Colonic mucosa (tissue), 4 donors: Measurements from ENCODE around the gene CLBA1. TPM values are rescaled to one million over a fixed set of nuclear protein-coding genes. Genes with fewer than 3 reads are reported as not detected.

ENCODE experiments used
- DNase-seq: peaks from one replicate; pipeline ENCODE4 v3.0.0-alpha.2; 2020
- H3K27ac ChIP-seq: fragments of 200-600 bp; one replicate; pipeline ENCODE4 v1.8.0; 2021
- H3K27me3 ChIP-seq: fragments of 200-600 bp; one replicate; pipeline ENCODE4 v1.8.0; 2021
- H3K36me3 ChIP-seq: fragments of 200-600 bp; one replicate; pipeline ENCODE4 v1.8.0; 2021
- H3K4me1 ChIP-seq: fragments of 200-600 bp; one replicate; pipeline ENCODE4 v1.8.0; 2021; ENCODE audit warnings: mild to moderate bottlenecking
- H3K4me3 ChIP-seq: fragments of 200-600 bp; one replicate; pipeline ENCODE4 v1.8.0; 2021
- H3K9ac ChIP-seq, 2 donors: one replicate each; pipeline ENCODE4 v1.7.0; 2013; ENCODE audit warnings: control low read depth in 2 of 2, low read depth in 2 of 2, low read length in 2 of 2
- H3K9me3 ChIP-seq: fragments of 200-600 bp; one replicate; pipeline ENCODE4 v1.8.0; 2021
- intact Hi-C: fragments of 100-400 bp; cut with DNase I; formaldehyde crosslinking; loops from one replicate; pipeline ENCODE4 v1.14.1; 2022
- total RNA-seq, 2 donors: library from RNA; stranded (reverse); fragmentation: NEBNext Ultra II Directional in 1 of 2; extraction: Animal tissue kit (Norgen Biotek cat#: 25700) in 1 of 2; gene quantifications; one replicate each; pipeline ENCODE4 v1.2.1, GENCODE V29; 2021
- TF ChIP-seq, protein P1 (sequence below): fragments of 200-600 bp; IDR thresholded peaks from one replicate; pipeline ENCODE4 v1.8.0; 2022; ENCODE audit warnings: antibody characterized with exemption, mild to moderate bottlenecking
- donor health status: healthy.
- donor health status: DM: no; HTN: no; CAD: no.
- donor health status: DM: no; HTN: no; CAD: no.

Gene CLBA1
- total RNA-seq, 2 donors from 2014 or later, result 3.8 TPM

DNA sequence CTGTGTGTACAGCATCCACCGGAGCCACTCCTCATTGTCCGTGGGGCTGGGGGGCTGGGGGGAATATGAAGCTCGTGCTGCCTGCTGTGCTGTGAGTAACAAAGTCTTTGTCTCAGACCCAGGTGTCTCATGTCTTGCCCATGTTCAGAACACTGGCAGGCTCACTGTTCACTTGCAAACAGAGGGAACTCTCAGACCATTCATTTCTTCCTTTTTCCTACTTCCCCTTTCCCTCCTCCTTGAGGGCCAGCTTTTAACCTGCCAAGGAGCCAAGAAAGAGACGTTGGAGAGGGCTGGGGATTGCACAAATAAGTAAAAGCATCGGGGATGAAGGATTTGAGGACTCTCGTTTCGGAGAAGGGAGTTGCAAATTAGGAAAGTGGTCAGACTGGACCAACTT lies 58.1 kb downstream of the CLBA1 start:
- no peak for DNase-seq
- H3K9ac ChIP-seq, result no peak overlapping the region
- TF ChIP-seq, protein P1, sequence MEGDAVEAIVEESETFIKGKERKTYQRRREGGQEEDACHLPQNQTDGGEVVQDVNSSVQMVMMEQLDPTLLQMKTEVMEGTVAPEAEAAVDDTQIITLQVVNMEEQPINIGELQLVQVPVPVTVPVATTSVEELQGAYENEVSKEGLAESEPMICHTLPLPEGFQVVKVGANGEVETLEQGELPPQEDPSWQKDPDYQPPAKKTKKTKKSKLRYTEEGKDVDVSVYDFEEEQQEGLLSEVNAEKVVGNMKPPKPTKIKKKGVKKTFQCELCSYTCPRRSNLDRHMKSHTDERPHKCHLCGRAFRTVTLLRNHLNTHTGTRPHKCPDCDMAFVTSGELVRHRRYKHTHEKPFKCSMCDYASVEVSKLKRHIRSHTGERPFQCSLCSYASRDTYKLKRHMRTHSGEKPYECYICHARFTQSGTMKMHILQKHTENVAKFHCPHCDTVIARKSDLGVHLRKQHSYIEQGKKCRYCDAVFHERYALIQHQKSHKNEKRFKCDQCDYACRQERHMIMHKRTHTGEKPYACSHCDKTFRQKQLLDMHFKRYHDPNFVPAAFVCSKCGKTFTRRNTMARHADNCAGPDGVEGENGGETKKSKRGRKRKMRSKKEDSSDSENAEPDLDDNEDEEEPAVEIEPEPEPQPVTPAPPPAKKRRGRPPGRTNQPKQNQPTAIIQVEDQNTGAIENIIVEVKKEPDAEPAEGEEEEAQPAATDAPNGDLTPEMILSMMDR, result no peak
- intact Hi-C loops, result loop anchor here (2.0 kb wide), 1 partner anchor 67 kb away; no protein-coding TSS in a partner anchor
- H3K27ac ChIP-seq, result no peak overlapping the region
- H3K9me3 ChIP-seq, result no peaks in the 10 kb centered on the region
- H3K27me3 ChIP-seq, result no peaks in the 10 kb centered on the region
- no peak overlapping the region for H3K4me3 ChIP-seq
- no peaks in the 10 kb centered on the region for H3K36me3 ChIP-seq
- H3K4me1 ChIP-seq, result no peaks in the 10 kb centered on the region

Other genes with a start within 250 kb of the CLBA1 start
- gene SIVA1, start 232.6 kb upstream of the CLBA1 start, total RNA-seq, result 100 to 1,000 TPM in 1 of 2 donors, 10 to 100 TPM in 1; 58.8 to 153 TPM
- 100 to 1,000 TPM; 117 to 181 TPM for gene AKT1, start 190.0 kb upstream of the CLBA1 start, total RNA-seq
- gene ZBTB42, start 184.7 kb upstream of the CLBA1 start, total RNA-seq, result 1 to 10 TPM; 6.6 to 7.0 TPM
- gene CEP170B, start 120.5 kb upstream of the CLBA1 start, total RNA-seq, result 100 to 1,000 TPM in 1 of 2 donors, 10 to 100 TPM in 1; 57.2 to 110 TPM
- 1 to 10 TPM in 1 of 2 donors, not detected in 1; 1.2 TPM for gene PLD4, start 60.9 kb upstream of the CLBA1 start, total RNA-seq
- gene AHNAK2, start 7.4 kb upstream of the CLBA1 start, total RNA-seq, result 10 to 100 TPM in 1 of 2 donors, 1 to 10 TPM in 1; 5.1 to 21.5 TPM
- gene CDCA4, start 35.3 kb downstream of the CLBA1 start, total RNA-seq, result 10 to 100 TPM in 1 of 2 donors, 1 to 10 TPM in 1; 8.3 to 16.3 TPM
- gene GPR132, start 79.6 kb downstream of the CLBA1 start, total RNA-seq, result 1 to 10 TPM; 1.0 TPM
- 10 to 100 TPM in 1 of 2 donors, 1 to 10 TPM in 1; 8.2 to 11.0 TPM for gene JAG2, start 183.0 kb downstream of the CLBA1 start, total RNA-seq
- 10 to 100 TPM; 40.8 to 46.0 TPM for gene NUDT14, start 195.5 kb downstream of the CLBA1 start, total RNA-seq